Stimulated activated naive CD4-positive, alpha-beta T cell treated with Interleukin-2 at 50 U/mL for 16 hours (primary cell): ENCODE data around the gene CCDC158.
"Not testable (repeated sequence)": the region's sequence is repeated elsewhere in the genome, so short reads cannot be mapped to it uniquely, and the experiment has no call there.

Source experiments
- DNase-seq: peaks from one replicate; lab custom pipeline; 2025; lab: John Stamatoyannopoulos, UW

Gene CCDC158

GRCh38 chr4:76429636-76430035 is 8.7 kb upstream of the CCDC158 start:
- no peak for DNase-seq

GRCh38 chr4:76426272-76426671 is 5.3 kb upstream of the CCDC158 start:
- no peak for DNase-seq

GRCh38 chr4:76423159-76423558 is 2.2 kb upstream of the CCDC158 start:
- not testable (repeated sequence) for DNase-seq

GRCh38 chr4:76420188-76420761 is 666 bp downstream of the CCDC158 start:
- DNase-seq: no peak

- DNase-seq: no peak
These were observed 10.3 kb downstream of the CCDC158 start for GRCh38 chr4:76410636-76411035.

GRCh38 chr4:76407440-76408119 is 13.4 kb downstream of the CCDC158 start:
- no peak for DNase-seq

- DNase-seq: no peak
These were observed 14.9 kb downstream of the CCDC158 start for GRCh38 chr4:76406081-76406480.

GRCh38 chr4:76401654-76402053 is 19.3 kb downstream of the CCDC158 start:
- DNase-seq: no peak

- no peak for DNase-seq
These were observed 32.6 kb downstream of the CCDC158 start for GRCh38 chr4:76388160-76388908.

GRCh38 chr4:76386566-76387305 is 34.2 kb downstream of the CCDC158 start:
- no peak for DNase-seq

GRCh38 chr4:76385974-76386373 is 35.0 kb downstream of the CCDC158 start:
- no peak for DNase-seq

GRCh38 chr4:76384052-76384451 is 36.9 kb downstream of the CCDC158 start:
- DNase-seq: no peak

- DNase-seq: no peak
These were observed 37.9 kb downstream of the CCDC158 start for GRCh38 chr4:76383001-76383400.

- DNase-seq: no peak
These were observed 39.0 kb downstream of the CCDC158 start for GRCh38 chr4:76381986-76382385.

GRCh38 chr4:76380561-76380960 is 40.4 kb downstream of the CCDC158 start:
- no peak for DNase-seq

GRCh38 chr4:76377911-76378310 is 43.0 kb downstream of the CCDC158 start:
- peak; percentile 25 for DNase-seq

- no peak for DNase-seq
These were observed 43.5 kb downstream of the CCDC158 start for GRCh38 chr4:76377481-76377901.

GRCh38 chr4:76376534-76376933 is 44.4 kb downstream of the CCDC158 start:
- no peak for DNase-seq

- no peak for DNase-seq
These were observed 45.2 kb downstream of the CCDC158 start for GRCh38 chr4:76375703-76376102.

GRCh38 chr4:76374798-76375197 is 46.1 kb downstream of the CCDC158 start:
- DNase-seq: no peak

GRCh38 chr4:76373919-76374552 is 46.9 kb downstream of the CCDC158 start:
- DNase-seq: no peak

GRCh38 chr4:76366737-76367136 is 54.2 kb downstream of the CCDC158 start:
- DNase-seq: no peak
